H1 (cell line): Measurements from ENCODE around the gene TYMS.

Source experiments
- CHD2 ChIP-seq: IDR thresholded peaks from 2 replicates; pipeline ENCODE4 v1.6.1; 2012; ENCODE audit warnings: low read length, improper control_type of control experiment
- CREB1 ChIP-seq: IDR thresholded peaks from 2 replicates; pipeline ENCODE4 v1.6.1; 2012; ENCODE audit warnings: inconsistent platforms
- EGR1 ChIP-seq: IDR thresholded peaks from 2 replicates; pipeline ENCODE4 v1.6.1; 2011; ENCODE audit warnings: low read depth, low read length, borderline replicate concordance
- KDM1A ChIP-seq: fragments of 200-600, 300-600 bp; sonication (generic); IDR thresholded peaks from 2 replicates; pipeline ENCODE4 v1.7.1; 2016; ENCODE audit warnings: mild to moderate bottlenecking, low read length, borderline replicate concordance
- TF ChIP-seq, protein P1 (sequence below), 3 experiments: IDR thresholded peaks; 1 replicate in 2 of 3; 2 replicates in 1 of 3; pipeline versions ENCODE4 v1.5.1 to v1.6.1; 2011; ENCODE audit warnings: low read length in 3 of 3, mild to moderate bottlenecking in 3 of 3, inconsistent platforms in 2 of 3, low read depth in 1 of 3, moderate library complexity in 1 of 3; ENCODE audit not compliant: insufficient read depth in 1 of 3; ENCODE audit errors: control extremely low read depth in 1 of 3

- TF ChIP-seq CHD2 (no peak), CREB1 (no peak), KDM1A (no peak), EGR1 (no peak)
- TF ChIP-seq, protein P1, sequence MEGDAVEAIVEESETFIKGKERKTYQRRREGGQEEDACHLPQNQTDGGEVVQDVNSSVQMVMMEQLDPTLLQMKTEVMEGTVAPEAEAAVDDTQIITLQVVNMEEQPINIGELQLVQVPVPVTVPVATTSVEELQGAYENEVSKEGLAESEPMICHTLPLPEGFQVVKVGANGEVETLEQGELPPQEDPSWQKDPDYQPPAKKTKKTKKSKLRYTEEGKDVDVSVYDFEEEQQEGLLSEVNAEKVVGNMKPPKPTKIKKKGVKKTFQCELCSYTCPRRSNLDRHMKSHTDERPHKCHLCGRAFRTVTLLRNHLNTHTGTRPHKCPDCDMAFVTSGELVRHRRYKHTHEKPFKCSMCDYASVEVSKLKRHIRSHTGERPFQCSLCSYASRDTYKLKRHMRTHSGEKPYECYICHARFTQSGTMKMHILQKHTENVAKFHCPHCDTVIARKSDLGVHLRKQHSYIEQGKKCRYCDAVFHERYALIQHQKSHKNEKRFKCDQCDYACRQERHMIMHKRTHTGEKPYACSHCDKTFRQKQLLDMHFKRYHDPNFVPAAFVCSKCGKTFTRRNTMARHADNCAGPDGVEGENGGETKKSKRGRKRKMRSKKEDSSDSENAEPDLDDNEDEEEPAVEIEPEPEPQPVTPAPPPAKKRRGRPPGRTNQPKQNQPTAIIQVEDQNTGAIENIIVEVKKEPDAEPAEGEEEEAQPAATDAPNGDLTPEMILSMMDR (IDR thresholded peaks at IDR 0.05; ENCODE audit: control extremely low read depth in 1 of 3, insufficient read depth in 1 of 3, low read depth in 1 of 3, low read length in 3 of 3): no peak
Observed at GRCh38 chr18:669077-669476, 11.6 kb downstream of the TYMS start.
